HG02973 (cell line): Measurements from ENCODE around the gene SLC7A5.
"Not testable (repeated sequence)": the region's sequence is repeated elsewhere in the genome, so short reads cannot be mapped to it uniquely, and the experiment has no call there.

Experiments used
- ATAC-seq: cut with Tn5 transposase; IDR thresholded peaks from one replicate; pipeline ENCODE4 v1.9.1; 2021; ENCODE audit warnings: moderate library complexity; ENCODE audit not compliant: unreplicated experiment

SLC7A5 gene

DNA sequence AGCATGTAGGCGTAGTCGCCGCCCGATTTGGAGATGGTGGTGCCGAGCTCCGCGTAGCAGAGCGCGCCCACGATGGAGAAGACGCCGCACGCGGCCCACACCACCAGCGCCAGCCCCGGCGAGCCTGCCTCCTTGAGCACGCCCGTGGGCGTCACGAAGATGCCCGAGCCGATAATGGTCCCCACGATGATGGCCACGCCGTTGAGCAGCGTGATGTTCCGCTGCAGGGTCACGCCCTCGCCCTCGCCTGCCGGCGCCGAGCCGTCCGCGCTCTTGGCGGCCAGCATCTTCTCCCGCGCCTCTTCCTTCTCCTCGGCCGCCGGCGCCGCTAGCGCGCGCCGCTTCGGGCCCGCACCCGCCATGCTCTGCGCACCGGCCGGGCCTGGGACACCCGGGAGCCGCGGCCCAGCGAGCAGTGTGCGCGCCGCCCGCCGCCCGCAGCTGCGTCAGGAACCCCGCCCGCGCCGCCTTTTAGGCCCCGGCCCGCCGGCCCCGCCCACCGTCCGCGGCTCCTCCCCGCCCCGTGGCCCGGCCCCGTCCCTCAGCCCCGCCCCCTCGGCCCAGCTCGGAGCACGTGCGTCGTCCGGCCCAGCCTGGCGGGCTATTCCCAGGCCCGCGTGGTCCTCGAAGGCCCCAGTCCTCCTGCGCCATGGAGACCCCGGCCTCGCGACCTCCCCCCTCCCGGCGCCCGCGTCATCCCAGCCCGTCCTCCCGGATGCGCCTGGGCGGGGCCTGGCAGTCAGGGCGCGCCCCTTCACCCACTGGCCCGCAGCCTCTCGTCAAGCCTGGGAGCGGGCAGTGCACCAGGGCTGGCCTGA, at the start of gene SLC7A5:
Gene SLC7A5 (minus strand): TSS at position 447 of the 818 bp plus-strand sequence. CDS start 85 bp downstream, at position 362.
- ATAC-seq: peak; percentile 52

DNA sequence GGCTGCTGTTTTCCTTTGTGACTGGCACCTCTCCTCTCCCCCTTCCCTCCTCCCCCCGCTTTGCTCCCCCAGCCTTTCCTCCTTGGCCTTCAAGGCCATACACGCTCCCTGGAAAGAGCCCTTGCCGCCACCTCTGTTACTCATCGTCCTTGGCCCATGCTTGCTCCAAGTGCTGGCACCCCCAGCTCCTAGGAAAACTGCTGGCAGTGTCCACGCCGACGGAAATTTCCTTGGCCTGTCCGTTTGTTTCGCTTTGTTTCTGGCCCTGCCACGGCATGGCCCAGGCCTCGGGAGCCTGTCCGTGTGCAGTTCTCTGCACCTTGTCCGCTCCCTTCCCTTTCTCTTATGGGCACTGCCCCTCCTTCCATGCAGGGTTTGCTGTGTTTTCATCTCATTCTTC, 49.0 kb upstream of the SLC7A5 start:
- no peak for ATAC-seq

DNA sequence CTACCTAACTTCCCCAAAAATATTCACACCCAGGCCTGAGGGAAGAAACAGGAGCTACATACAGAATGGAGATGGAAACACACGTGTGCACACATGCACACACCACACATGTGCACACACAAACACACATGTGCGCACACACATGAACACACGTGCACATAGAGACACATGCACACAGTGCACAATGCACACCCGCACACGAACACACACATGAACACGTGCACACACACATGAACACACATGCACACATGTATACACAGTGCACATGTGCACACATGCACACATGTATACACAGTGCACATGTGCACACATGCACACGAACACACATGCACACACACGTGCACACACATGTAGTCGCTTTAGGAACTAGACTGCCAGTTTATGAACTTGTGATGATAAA, 48.2 kb upstream of the SLC7A5 start:
- no peak for ATAC-seq

DNA sequence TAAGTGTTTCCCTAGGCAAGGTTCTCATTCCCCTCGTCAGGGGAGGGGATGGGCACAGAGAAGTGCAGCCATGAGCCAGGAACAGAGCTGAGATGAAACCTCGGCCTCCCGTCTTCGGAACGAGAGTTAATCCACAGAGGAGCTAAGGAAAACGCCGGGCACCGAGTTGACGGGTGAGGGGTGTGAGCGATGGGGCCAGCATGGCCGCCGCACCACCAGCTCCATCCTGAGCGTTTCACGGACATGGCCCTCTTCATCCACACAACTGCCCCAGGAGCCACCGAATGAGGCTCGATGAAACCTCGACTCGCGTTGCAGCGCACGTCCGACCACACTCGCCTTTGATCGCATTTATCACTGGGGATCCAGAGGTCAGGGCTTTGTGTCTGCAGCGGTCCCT, 45.5 kb upstream of the SLC7A5 start:
- no peak for ATAC-seq

DNA sequence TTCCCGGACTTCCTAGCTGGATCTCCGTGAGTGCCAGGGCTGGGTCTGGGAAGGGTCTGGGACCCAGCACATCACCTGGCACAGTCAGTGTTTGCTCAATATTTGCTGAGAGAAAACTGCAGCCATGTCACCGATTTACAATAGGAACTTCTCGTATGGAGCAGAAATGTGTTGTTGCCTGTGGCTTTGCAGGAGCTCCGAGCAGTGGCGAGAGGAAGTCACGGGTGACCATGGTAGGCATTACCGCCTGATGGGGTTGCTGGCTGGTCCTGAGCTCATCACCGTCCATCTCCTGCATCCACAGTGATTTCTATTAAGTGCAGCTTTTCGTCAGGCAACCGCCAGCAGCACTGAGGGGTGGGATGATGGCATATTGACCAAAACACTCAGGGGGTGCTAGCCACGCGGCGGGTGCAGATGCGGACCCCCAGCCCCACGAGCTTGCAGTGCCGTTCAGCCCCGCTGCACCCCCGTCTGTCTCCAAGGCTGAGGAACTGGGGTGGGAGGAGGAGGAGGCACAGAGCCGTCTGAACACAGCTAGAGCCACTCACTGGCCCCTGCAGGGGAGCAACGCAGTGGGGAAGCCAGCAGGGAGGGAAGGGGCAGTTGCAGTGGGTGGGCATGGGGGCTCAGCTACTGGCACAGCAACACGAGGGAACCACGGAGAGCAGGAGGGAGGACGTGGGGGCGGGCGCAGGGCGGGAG, 44.9 kb upstream of the SLC7A5 start:
- ATAC-seq: not testable (repeated sequence)

DNA sequence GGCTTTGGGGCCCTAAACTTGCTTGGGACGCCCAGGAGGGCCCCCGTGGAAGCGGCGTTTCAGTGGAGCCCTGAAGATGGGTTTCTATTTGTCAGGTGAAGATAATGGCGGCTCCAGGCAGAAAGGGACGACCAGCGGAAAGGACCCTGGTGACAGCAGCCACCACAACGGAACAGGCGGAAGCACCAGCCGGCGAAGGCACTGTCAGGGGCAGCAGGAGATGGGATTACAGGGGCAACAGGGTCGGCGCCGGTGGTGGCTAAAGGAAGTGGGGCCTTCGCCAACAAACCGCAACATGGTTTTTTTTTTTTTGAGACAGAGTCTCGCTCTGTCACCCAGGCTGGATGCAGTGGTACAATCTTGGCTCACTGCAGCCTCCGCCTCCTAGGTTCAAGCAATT, 43.4 kb upstream of the SLC7A5 start:
- not testable (repeated sequence) for ATAC-seq

DNA sequence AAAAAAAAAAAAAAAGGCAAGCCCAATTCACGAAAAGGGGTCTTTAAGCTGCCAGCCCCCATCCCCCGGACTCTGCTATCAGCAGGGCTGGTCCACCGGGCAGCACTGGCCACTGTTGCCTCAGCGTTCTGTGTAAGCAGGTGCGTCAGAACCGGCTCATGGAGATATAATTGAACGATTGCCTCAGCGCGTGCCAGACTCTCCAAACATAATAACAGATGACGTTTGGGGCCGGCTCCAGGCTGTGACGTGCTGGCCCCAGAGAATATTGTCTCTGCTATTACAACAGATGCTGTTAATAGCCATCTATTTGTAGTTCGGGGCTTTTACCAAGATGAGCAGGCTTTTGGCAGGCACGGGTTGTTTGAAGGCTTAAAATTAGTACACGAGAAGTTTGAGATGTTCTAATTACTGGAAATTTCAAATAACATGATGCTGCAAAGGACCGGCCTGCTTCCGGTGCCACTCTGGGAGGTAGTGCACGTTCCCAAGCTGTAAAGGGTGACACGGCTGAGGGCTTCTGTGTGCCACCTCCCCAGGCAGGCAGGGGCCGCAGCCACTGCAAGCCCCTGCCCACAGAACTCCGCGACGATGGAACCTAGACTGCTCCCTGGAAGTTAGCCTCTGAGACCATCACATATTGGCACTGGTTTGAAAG, 41.9 kb upstream of the SLC7A5 start:
- not testable (repeated sequence) for ATAC-seq

DNA sequence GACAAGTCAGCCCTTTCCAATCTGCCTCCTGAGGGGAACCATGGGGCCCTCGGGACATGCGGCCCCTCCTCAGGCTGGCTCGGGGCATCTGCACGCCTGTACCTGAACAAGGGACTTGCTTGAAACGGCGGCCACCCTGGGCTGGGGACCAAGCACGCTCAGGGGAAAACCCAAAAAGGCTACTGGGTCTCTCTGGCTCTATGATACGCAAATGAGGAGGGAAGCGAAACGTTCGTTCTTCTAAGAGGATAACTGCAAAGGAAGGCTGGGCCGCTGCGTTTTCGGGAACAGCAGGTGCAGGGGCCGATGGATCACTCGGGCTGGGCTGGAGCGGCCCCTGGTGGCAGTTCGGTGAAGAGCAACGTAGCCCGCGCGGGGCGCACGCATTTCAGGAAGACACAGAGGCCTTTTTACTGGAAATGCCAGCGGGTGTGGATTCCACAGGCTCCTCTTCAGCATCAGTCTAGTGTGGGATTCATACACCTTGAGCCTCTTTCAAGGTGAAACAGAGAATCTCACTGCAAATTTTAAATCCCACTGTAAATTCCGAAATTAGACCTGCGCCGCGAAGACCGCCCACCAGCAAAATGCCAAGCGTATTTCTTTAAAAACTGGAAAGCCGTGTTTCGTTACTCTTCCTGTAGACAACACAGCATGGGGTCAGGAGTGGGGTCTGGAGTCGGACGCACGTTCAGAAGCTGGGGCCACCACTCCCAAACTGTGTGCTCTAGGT, 40.1 kb upstream of the SLC7A5 start:
- ATAC-seq: peak; percentile 86

DNA sequence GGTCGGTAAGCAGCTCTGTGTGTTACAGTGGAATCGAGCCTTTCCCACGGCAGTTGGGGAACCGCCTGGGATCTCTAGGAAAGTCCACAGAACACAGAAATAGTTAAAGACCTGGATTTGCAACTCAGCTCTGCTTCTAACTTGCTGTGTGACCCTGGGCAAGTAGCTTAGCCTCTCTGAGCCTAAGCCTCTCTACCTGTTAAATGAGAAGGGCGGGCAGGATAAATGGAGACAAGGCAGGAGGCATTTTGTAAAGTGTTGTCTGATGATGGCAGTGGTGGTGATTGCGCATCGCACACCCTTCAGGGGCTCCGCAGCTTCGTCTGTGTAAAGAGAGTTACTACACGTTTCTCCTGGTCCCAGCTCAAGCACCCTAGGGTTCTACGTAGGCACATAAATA, 38.8 kb upstream of the SLC7A5 start:
- ATAC-seq: not testable (repeated sequence)

DNA sequence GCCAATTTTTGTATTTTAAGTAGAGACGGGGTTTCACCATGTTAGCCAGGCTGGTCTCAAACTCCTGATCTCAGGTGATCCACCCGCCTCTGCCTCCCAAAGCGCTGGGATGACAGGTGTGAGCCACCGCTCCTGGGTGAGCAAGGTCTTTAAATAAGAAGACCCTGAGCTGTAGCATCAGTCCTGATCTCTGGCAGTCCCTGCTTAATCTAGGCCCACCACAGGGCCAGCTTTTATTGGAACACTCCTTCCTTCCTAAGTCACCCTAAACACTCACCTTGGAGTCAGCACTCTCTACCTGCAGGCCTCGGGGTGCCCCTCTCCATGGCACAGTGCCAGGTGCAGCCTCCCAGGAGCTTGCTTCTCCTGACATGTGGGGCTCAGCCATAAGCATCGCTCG, 36.2 kb upstream of the SLC7A5 start:
- not testable (repeated sequence) for ATAC-seq

DNA sequence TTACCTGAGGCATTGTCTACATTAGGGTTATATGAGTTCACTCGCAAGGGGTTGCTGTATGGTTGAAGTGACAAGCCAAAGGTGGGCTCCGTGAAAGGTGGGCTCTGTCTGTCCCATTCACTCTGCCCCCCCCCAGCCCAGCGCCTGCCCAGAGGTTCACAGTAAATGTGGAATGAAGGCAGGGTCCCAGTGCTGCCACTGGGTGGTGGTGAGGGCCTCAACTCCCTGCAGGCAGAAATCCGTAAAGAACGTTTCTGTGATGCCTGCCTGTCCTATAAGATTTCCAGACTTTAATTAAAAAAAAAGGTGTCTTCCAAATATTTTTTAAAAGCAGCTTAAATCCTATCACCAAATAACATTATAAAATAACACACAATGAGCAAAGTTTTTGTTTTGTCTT, 35.7 kb upstream of the SLC7A5 start:
- ATAC-seq: not testable (repeated sequence)

DNA sequence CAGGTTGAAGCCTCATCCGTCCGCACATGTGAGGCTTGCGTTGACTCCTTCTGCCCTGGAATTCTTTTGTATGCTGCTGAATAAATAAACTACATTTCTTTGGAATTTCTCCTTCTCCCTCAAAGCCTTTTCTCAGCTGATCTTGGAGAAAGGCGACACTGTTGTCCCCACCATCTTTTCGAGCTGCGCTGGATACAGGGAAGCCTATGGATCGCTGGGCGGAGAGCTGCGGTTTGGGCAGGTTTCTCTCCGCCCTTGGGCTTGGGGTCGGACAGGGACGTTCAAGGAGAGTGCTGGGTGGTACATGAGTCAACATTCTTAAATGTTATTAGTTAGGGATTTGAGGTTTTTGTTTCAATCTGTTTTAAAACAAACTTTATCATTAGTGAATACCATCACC, 31.2 kb upstream of the SLC7A5 start:
- not testable (repeated sequence) for ATAC-seq

DNA sequence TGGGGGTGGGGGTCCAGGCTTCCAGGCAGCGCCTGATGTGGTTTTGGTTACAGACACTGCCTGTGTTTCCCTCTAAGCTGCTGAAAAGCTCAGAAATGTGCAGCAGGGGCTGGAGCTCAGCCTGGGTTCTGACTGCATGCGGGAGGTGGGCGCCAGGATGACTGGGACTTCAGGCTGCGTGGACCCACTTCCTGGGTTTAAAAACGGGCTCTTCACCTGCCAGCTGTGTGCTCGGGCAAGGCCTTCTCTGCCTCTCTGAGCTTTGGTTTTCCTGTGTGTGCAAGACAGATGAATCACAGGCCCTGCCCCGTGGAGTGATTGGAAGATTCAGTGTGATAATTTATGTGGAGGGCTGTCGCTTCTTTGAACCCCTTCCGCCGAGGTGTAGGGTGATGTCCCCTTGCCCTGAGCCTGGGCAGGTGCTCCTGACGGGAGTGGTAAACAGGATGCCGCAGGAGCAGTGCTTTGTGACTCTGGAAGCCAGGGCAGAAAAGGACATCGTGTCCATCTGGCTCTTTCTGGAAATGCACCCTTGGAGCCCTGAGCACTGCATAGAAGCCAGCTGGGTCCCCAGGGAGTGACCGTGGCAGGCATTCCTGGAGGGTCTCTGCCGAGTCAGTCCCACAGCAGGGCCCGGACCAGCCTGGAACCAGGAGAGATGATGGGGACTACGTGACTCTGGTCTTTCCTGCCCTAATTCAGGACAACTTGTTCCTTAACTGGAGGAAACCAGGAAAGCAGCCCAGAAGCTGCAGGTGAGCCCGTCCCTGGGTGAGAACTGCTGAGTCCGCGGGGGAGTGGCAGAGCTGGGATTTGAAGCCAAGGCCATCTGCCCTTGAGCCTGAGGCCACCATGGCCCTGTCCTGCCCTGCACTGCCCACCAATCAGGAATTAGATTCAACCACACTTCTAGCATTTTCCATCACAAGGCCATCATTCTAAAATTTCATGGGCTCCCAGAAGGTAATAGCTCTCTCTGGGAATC, 28.5 kb upstream of the SLC7A5 start:
- no peak for ATAC-seq

DNA sequence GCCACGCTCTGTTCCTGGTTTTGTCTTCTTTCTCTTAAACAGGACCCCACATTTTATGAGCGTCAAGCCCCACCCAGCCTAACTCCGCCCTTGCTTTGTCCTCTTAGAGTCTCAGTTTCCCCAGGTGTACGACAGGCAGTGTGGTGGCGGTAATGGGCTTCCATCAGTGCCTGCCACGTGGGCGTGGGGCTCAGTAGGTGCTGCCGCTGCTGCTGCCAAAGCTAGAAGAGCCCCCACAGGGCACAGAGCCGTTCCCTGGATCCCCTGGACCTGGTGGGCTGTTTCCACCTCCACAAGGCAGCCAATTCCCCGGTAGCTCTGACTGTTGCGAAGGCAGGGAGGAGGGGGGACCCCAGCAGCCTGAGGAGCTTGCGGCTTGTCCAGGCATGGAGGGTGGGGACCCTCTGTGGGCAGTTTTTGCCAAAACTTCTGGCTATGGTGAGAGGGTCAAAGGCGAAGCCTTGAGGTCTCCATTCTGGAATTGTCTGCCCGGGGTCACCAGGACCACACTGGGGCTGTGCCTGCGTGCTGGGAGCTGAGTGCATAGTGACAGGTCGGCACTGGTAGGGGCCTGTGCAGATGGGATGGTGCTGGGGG, 27.7 kb upstream of the SLC7A5 start:
- not testable (repeated sequence) for ATAC-seq

DNA sequence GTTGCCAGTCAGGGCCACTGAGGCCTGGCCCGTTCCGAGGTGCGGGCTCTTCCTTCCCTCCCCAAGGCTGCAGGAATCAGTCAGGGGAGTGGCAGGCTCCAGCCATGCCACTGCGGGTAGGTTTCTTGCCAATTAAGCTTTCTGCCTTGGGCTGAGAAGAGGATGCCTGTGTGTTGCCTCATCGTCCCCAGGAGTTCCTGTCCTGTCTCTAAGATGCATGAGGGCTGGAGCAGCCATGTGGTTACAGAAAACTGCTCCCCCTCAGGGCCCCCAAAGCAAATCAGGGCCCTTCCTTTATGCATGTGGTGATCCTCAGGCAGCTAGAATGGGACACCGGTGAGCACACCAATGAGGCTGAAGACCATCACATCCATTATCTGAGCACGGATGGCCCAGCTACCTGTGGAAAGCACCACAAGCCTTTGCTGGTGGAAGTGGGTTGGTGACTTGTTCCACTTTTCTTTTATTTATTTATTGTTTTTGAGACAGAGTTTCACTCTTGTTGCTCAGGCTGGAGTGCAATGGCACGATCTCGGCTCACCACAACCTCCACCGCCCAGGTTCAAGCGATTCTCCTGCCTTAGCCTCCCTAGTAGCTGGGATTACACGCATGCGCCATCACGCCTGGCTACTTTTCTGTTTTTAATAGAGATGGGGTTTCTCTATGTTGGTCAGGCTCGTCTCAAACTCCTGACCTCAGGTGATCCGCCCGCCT, 27.0 kb upstream of the SLC7A5 start:
- not testable (repeated sequence) for ATAC-seq

DNA sequence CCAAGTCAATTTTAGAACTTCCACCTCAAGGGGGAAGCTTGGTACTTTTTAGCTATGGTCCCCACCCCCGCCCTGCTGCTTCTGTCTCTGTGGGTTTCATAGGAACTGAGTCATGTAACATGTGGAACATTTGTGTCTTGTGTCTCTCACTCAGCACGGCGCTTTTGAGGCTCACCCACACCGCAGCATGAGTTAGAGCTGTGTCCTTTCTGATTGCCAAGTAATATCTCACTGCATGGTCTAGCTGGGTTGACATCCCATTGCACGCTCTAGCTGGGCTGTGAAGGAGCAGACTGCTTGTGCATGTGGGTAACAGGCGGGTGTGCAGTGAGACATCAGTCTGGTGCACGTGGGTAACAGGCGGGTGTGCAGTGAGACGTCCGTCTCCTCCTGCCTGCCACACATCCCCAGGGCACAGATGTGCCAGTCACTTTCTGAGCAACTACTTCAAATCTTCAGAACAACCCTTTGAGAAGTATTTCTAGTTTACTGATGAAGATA, 26.4 kb upstream of the SLC7A5 start:
- peak; percentile 71 for ATAC-seq

DNA sequence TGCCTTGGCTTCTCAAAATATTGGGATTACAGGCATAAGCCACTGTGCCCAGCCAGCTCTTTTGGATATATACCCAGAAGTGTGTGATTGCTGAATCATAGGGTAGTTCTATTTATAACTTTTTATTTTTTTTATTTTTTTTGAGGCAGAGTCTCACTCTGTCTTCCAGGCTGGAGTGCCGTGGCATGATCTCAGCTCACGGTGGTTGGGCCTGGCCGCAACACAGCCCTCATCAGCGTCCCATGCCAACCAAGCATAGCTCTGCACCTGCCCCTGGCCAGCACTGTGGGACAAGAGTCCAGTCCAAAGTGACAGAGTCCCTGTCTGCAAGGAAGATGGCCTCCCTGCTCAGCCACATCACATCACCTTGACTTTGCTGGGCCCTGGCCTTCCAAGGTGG, 24.7 kb upstream of the SLC7A5 start:
- ATAC-seq: not testable (repeated sequence)

DNA sequence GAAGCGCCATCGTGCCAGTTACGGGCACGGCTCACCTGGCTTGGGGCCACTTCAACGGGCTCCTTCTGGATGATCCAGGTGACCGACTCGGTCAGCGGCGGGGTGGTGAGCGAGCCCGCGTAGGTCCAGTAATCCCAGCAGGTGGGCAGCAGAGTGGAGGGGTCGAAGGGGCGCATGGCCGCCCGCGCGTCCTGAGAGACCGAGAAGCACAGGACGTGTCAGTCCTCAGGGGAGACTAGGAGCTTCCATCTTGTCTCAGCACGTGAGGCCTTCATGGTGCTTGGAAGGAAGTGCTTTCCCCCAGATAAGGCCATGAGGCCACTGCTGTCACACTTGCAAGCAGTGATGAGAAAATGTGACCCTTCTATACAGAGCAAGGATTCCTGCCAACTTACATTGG, 22.5 kb upstream of the SLC7A5 start:
- ATAC-seq: no peak

DNA sequence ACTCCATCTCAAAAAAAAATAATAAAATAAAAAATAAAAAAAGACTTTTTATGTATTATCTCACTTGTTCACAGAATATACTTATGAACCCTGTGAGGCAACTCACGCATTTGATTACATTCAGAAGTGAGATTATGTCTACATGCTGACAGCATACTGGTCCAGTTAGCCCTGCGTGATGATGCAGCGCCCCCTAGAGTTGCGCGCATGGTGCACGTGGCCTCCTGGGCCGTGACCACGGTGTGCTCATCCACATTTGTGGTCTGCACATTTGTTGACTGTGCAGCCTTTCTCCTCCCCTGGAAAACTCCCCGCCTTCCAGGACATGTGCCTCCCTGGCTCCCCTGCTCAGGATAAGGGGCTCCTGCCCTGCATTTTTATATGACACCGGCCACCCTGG, 20.5 kb upstream of the SLC7A5 start:
- not testable (repeated sequence) for ATAC-seq
